HL-60 (cell line): ENCODE measurements around the gene XPO1.
"Not testable (repeated sequence)": the region's sequence is repeated elsewhere in the genome, so short reads cannot be mapped to it uniquely, and the experiment has no call there.

Experiments
- GABPA ChIP-seq: IDR thresholded peaks from 2 replicates; pipeline ENCODE4 v1.6.1; 2012; ENCODE audit warnings: low read depth
- POLR2AphosphoS5 ChIP-seq: IDR thresholded peaks from 2 replicates; pipeline ENCODE4 v1.6.1; 2012; ENCODE audit warnings: low read depth
- SPI1 ChIP-seq: IDR thresholded peaks from 2 replicates; pipeline ENCODE4 v1.6.1; 2012; ENCODE audit warnings: low read depth, mild to moderate bottlenecking, borderline replicate concordance
- TF ChIP-seq, protein P1 (sequence below): IDR thresholded peaks from one replicate; pipeline ENCODE4 v1.5.1; 2011; ENCODE audit warnings: low read length, control low read depth, inconsistent platforms; ENCODE audit not compliant: insufficient read depth
- TF ChIP-seq, protein P2 (sequence below): IDR thresholded peaks from 2 replicates; pipeline ENCODE4 v1.6.1; 2012; ENCODE audit warnings: low read depth; ENCODE audit not compliant: insufficient replicate concordance

DNA sequence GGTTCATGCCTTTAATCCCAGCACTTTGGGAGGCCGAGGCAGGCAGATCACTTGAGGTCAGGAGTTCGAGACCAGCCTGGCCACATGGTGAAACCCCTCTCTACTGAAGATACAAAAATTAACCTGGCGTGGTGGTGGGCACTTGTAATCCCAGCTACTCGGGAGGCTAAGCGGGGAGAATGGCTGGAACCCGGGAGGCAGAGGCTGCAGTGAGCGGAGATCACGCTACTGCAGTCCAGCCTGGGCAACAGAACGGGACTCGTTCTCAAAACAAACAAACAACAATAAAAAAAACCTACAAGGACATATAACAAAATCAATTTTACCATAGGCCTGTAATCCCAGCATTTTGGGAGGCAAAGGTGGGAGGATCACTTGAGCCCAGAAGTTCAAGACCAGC, 2.0 kb upstream of the XPO1 start:
- TF ChIP-seq, protein P1, sequence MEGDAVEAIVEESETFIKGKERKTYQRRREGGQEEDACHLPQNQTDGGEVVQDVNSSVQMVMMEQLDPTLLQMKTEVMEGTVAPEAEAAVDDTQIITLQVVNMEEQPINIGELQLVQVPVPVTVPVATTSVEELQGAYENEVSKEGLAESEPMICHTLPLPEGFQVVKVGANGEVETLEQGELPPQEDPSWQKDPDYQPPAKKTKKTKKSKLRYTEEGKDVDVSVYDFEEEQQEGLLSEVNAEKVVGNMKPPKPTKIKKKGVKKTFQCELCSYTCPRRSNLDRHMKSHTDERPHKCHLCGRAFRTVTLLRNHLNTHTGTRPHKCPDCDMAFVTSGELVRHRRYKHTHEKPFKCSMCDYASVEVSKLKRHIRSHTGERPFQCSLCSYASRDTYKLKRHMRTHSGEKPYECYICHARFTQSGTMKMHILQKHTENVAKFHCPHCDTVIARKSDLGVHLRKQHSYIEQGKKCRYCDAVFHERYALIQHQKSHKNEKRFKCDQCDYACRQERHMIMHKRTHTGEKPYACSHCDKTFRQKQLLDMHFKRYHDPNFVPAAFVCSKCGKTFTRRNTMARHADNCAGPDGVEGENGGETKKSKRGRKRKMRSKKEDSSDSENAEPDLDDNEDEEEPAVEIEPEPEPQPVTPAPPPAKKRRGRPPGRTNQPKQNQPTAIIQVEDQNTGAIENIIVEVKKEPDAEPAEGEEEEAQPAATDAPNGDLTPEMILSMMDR, result not testable (repeated sequence)
- TF ChIP-seq, protein P2, sequence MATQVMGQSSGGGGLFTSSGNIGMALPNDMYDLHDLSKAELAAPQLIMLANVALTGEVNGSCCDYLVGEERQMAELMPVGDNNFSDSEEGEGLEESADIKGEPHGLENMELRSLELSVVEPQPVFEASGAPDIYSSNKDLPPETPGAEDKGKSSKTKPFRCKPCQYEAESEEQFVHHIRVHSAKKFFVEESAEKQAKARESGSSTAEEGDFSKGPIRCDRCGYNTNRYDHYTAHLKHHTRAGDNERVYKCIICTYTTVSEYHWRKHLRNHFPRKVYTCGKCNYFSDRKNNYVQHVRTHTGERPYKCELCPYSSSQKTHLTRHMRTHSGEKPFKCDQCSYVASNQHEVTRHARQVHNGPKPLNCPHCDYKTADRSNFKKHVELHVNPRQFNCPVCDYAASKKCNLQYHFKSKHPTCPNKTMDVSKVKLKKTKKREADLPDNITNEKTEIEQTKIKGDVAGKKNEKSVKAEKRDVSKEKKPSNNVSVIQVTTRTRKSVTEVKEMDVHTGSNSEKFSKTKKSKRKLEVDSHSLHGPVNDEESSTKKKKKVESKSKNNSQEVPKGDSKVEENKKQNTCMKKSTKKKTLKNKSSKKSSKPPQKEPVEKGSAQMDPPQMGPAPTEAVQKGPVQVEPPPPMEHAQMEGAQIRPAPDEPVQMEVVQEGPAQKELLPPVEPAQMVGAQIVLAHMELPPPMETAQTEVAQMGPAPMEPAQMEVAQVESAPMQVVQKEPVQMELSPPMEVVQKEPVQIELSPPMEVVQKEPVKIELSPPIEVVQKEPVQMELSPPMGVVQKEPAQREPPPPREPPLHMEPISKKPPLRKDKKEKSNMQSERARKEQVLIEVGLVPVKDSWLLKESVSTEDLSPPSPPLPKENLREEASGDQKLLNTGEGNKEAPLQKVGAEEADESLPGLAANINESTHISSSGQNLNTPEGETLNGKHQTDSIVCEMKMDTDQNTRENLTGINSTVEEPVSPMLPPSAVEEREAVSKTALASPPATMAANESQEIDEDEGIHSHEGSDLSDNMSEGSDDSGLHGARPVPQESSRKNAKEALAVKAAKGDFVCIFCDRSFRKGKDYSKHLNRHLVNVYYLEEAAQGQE, result not testable (repeated sequence)
- TF ChIP-seq GABPA, POLR2AphosphoS5, SPI1: not testable (repeated sequence)
